ENCODE measurements around the gene LRRC4.

DNA sequence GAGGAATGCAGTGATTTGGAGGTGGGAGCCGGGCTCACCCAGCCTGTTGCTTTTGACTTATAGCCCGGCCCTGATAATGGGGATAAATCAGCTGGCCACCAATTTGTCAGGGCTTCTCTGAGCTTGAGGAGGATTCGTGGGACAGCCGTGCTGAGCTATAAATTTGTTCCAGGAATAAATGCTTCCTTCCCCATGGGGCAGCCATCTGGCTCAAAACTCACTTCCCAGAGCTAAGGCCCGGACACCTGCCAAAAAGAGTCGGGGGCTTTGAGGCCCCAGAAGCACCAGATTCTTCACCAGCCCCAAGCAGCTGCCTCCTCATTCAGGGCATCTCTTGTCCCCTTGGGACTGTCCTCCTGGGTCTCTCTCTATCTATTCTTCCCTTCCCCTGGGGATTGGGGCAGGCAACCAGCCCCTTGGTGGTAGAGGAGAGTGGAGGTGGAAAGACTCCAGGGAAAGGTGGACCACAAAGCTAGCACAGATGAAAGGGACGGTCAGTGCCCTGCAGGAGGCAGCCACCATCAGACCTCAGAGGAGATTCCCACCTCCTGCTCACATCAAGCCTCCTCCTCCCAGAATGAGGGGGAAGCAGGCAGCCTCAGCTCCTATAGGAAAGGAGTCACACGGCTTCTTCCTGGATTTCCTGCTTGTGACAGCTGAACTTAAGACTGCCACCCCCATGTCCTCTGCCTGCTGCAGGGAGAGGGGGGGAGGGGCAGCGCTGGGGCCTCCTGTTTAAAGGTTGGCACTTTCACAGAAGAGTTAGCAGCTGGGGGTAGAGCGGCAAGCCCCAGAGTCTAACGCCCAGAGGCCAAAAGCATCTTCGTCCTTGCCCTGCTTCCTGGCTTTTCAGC, 44.2 kb upstream of the LRRC4 start:
- TF ChIP-seq EP300 (IDR thresholded peaks at IDR 0.05) (no peak), POLR2A (IDR thresholded peaks at IDR 0.05) (no peak)
- TF ChIP-seq, protein P1, sequence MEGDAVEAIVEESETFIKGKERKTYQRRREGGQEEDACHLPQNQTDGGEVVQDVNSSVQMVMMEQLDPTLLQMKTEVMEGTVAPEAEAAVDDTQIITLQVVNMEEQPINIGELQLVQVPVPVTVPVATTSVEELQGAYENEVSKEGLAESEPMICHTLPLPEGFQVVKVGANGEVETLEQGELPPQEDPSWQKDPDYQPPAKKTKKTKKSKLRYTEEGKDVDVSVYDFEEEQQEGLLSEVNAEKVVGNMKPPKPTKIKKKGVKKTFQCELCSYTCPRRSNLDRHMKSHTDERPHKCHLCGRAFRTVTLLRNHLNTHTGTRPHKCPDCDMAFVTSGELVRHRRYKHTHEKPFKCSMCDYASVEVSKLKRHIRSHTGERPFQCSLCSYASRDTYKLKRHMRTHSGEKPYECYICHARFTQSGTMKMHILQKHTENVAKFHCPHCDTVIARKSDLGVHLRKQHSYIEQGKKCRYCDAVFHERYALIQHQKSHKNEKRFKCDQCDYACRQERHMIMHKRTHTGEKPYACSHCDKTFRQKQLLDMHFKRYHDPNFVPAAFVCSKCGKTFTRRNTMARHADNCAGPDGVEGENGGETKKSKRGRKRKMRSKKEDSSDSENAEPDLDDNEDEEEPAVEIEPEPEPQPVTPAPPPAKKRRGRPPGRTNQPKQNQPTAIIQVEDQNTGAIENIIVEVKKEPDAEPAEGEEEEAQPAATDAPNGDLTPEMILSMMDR (IDR thresholded peaks at IDR 0.05): no peak

All from sigmoid colon (tissue), 4 donors.